ENCODE measurements around the gene LTB4R. TPM values are rescaled to one million over a fixed set of nuclear protein-coding genes. Genes with fewer than 3 reads are reported as not detected.

LTB4R gene
- polyA plus RNA-seq, 2 of the 4 experiments (the other 2 are of a cell fraction): 8.3 to 10.2 TPM

- Histone ChIP-seq H3K4me1 (peaks cover 19% of the 10 kb centered on the region), H3K27ac (no peak overlapping the region), H3K9me3 (no peaks in the 10 kb centered on the region), H3K4me2 (no peak overlapping the region), H3K4me3 (no peak overlapping the region)
- FAIRE-seq: no peak
- no peak for ATAC-seq
- ChIA-PET POLR2A (no interaction called here), CTCF (interaction anchor here (1.0 to 46.6 kb wide), 8 partner anchors 9 to 118 kb away, joined by 5 to 1142 read pairs (median 130); partner anchors contain the start of genes CBLN3, DHRS1, KHNYN and NOP9)
- no peak for DNase-seq (ENCODE audit: low read depth in 1 of 2, low spot score in 1 of 2)
- 94% methylated on average over 1 of the region's 1 CpG for WGBS (ENCODE audit: missing lambda C conversion rate)
- TF ChIP-seq CHD4 (IDR thresholded peaks at IDR 0.05; ENCODE audit: borderline replicate concordance): no peak
- TF ChIP-seq USF2 (IDR thresholded peaks at IDR 0.05): no peak
- TF ChIP-seq PHF8 (IDR thresholded peaks at IDR 0.05; ENCODE audit: borderline replicate concordance, low read depth): no peak
- TF ChIP-seq CEBPB (IDR thresholded peaks at IDR 0.05): no peak
- no peak for TF ChIP-seq ATOH8 (CRISPR knock-in tag; IDR thresholded peaks at IDR 0.05; ENCODE audit: low read depth)
- no peak for TF ChIP-seq HES2 (IDR thresholded peaks at IDR 0.05)
- TF ChIP-seq ESRRA (IDR thresholded peaks at IDR 0.05; ENCODE audit: borderline replicate concordance, low read length): no peak
- TF ChIP-seq HOXA7 (CRISPR knock-in tag; IDR thresholded peaks at IDR 0.05): no peak
- no peak for TF ChIP-seq CBX2 (IDR thresholded peaks at IDR 0.05; ENCODE audit: borderline replicate concordance, low read depth)
- TF ChIP-seq BHLHE40 (IDR thresholded peaks at IDR 0.05; ENCODE audit: low read depth, low read length): no peak
Measured at GRCh38 chr14:24311837-24312615, 724 bp downstream of the LTB4R start.

DNA sequence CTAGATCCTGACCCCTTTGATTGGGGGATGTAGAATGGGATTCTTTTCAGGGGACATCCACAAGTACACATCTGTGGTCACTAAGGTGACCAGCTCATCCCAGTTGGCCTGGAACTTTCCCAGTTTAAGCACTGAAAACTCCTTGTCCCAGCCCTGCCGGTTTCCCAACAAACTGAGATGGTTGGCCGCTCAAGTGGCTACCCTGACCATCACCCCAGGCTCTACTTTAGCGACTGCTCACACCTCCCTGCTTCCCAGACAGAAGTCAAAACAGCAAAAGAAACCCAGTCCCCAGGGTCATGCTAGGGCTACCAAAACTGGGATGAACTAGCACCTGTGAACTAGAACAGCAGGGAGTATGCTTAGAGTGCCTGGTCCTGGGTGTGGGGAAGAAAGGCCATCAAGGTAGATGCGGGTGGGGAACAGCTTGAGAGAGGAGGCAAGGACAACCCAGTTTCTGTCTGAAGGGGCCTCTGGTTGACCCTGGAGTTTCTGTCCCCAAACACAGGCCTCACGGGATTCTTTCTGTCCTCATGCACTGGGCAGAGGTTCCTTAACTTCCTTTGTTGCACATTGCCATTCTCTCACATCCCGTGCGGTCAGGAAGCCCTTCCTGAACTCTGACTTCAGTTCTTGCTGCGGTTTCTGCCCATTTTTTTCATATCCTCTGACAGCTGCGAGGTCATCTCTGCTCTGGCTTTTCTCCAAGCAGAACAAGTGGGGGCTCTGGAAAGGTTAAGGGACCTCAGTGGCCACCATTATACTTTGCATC, 1.6 kb downstream of the LTB4R start:
- H3K4me1 ChIP-seq: peaks cover 18% of the 10 kb centered on the region
- FAIRE-seq (no peak), DNase-seq (ENCODE audit: low read depth in 1 of 2, low spot score in 1 of 2) (no peak), ATAC-seq (no peak)
- TF ChIP-seq PHF8 (IDR thresholded peaks at IDR 0.05; ENCODE audit: borderline replicate concordance, low read depth) (no peak), KDM1A (IDR thresholded peaks at IDR 0.05; ENCODE audit: low read depth) (no peak), CBX2 (IDR thresholded peaks at IDR 0.05; ENCODE audit: borderline replicate concordance, low read depth) (no peak), RCOR1 (IDR thresholded peaks at IDR 0.05; ENCODE audit: low read depth, low read length) (no peak)
- WGBS (ENCODE audit: missing lambda C conversion rate): 88% methylated on average over 9 of the region's 9 CpGs
- CTCF ChIA-PET: interaction anchor here (1.0 to 46.6 kb wide), 6 partner anchors 10 to 117 kb away, joined by 5 to 1142 read pairs (median 71); partner anchors contain the start of genes CBLN3, DHRS1, KHNYN and NOP9
- H3K9me3 ChIP-seq: no peaks in the 10 kb centered on the region
- POLR2A ChIA-PET: no interaction called here
- H3K4me3 ChIP-seq: no peak overlapping the region
- no peak overlapping the region for H3K4me2 ChIP-seq
- no peak overlapping the region for H3K27ac ChIP-seq

DNA sequence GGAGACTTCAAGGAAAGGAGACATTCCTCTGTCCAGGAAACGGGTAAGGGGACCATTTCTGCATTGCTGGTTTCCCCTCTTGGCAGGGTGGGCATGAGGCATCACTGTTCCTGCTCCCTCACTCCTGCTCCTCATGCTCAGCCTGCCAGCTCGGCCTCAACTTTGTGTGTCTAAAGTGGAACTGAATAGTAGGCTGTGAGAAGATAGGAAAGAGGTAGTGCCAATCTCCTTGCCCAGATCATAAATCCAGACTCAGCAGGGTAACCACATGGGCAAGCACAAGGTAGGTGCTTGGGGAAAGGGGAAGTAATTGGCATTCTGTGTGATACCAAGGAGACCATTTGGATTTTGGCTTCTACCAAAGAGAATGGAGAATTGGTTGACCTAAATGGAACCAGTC, 2.6 kb downstream of the LTB4R start:
- WGBS (ENCODE audit: missing lambda C conversion rate): 86% methylated on average over 2 of the region's 2 CpGs
- FAIRE-seq (no peak), DNase-seq (ENCODE audit: low read depth in 1 of 2, low spot score in 1 of 2) (no peak), ATAC-seq (no peak)
- H3K9me3 ChIP-seq: no peaks in the 10 kb centered on the region
- ChIA-PET CTCF (interaction anchor here (1.5 to 46.6 kb wide), 4 partner anchors 11 to 116 kb away, joined by 3 to 1142 read pairs (median 368); partner anchors contain the start of genes CBLN3, DHRS1, KHNYN and NOP9), POLR2A (no interaction called here)
- TF ChIP-seq RAD21 (conservative IDR thresholded peaks at IDR 0.05 in 1 of 2, IDR thresholded peaks at IDR 0.05 in 1 of 2) (no peak), SREBF2 (IDR thresholded peaks at IDR 0.05) (no peak), ZNF302 (CRISPR knock-in tag; IDR thresholded peaks at IDR 0.05) (no peak), POLR2A (IDR thresholded peaks at IDR 0.05; ENCODE audit: low read length) (no peak), EP300 (IDR thresholded peaks at IDR 0.05) (no peak), GATA3 (IDR thresholded peaks at IDR 0.05; ENCODE audit: borderline replicate concordance) (no peak), HEYL (CRISPR knock-in tag; IDR thresholded peaks at IDR 0.05) (no peak), HDAC2 (IDR thresholded peaks at IDR 0.05) (no peak), CHD4 (IDR thresholded peaks at IDR 0.05; ENCODE audit: borderline replicate concordance) (no peak)
- TF ChIP-seq, protein P1, sequence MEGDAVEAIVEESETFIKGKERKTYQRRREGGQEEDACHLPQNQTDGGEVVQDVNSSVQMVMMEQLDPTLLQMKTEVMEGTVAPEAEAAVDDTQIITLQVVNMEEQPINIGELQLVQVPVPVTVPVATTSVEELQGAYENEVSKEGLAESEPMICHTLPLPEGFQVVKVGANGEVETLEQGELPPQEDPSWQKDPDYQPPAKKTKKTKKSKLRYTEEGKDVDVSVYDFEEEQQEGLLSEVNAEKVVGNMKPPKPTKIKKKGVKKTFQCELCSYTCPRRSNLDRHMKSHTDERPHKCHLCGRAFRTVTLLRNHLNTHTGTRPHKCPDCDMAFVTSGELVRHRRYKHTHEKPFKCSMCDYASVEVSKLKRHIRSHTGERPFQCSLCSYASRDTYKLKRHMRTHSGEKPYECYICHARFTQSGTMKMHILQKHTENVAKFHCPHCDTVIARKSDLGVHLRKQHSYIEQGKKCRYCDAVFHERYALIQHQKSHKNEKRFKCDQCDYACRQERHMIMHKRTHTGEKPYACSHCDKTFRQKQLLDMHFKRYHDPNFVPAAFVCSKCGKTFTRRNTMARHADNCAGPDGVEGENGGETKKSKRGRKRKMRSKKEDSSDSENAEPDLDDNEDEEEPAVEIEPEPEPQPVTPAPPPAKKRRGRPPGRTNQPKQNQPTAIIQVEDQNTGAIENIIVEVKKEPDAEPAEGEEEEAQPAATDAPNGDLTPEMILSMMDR (IDR thresholded peaks at IDR 0.05): no peak
- H3K4me3 ChIP-seq: no peak overlapping the region
- H3K27ac ChIP-seq: no peak overlapping the region
- no peak overlapping the region for H3K4me2 ChIP-seq
- H3K4me1 ChIP-seq: peaks cover 11% of the 10 kb centered on the region
